Suppressor macrophage (primary cell): ENCODE measurements around the gene CSGALNACT2.

Source experiments
- DNase-seq, 4 experiments: peaks; one replicate each; pipeline ENCODE4 v3.0.0-alpha.2; 2020 to 2022

The CSGALNACT2 gene

GRCh38 chr10:43230909-43231522 lies 92.8 kb downstream of the CSGALNACT2 start:
- DNase-seq = no peak

- DNase-seq = no peak
These were observed 93.4 kb downstream of the CSGALNACT2 start for GRCh38 chr10:43231523-43232078.

- DNase-seq = no peak
These were observed 95.6 kb downstream of the CSGALNACT2 start for GRCh38 chr10:43233601-43234430.

- no peak for DNase-seq
These were observed 96.3 kb downstream of the CSGALNACT2 start for GRCh38 chr10:43234471-43235041.
